GM21619 (cell line): ENCODE measurements around the gene MRPL42.
"Not testable (repeated sequence)": the region's sequence is repeated elsewhere in the genome, so short reads cannot be mapped to it uniquely, and the experiment has no call there.

ENCODE experiments used
- ATAC-seq: cut with Tn5 transposase; IDR thresholded peaks from one replicate; pipeline ENCODE4 v1.9.1; 2021; ENCODE audit not compliant: unreplicated experiment

The MRPL42 gene

DNA sequence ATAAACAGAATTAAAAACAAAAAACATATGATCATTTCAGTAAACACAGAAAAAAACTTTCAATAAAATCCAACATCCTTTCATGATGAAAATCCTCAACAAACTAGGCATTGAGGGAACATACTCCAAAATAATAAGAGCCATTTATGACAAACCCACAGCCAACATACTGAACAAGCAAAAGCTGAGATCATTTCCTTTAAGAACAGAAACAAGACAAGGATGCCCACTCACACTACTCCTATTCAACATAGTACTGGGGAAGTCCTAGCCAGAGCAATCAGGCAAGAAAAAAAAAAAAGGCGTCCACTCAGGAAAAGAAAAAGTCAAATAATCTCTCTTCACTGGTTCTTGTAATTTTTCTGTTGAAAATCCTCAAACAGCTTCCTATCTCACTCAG lies 30.1 kb downstream of the MRPL42 start:
- no peak for ATAC-seq

DNA sequence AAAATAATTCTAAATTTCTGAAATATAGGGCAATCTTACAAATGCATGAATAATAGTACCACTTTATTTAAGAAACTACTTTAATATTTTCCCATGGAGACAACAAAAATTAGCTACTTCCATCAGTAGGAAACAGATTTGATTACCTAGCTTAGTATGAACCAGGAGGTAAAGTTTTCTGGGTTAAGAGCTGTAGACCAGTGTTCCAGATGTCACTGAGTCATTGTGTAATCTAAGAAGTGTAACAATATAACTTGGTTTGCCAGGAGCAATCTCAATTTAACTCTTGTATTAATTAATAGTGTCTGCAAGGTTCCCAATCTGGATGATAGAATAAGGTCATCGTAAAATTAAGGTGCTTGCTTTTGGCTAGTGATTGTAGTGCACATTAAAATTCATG lies 31.5 kb downstream of the MRPL42 start:
- ATAC-seq: not testable (repeated sequence)

DNA sequence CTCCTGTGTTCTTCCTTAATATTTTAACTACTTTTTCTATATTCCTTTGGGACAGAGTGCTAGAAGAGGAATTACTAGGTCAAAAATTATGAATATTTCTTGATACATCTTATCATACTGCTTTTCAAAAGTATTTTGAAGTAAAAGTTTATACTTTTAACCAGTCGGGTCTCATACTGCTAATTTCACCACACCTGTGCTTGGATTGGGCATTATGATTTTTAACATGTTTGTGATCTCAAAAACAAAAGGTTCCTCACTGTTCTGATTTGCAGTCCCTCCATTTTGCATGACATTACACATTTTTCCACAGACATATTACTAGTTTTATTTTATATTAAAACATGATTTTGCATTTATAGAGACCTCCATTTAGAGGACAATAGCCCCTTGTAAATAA lies 32.9 kb downstream of the MRPL42 start:
- ATAC-seq: no peak

DNA sequence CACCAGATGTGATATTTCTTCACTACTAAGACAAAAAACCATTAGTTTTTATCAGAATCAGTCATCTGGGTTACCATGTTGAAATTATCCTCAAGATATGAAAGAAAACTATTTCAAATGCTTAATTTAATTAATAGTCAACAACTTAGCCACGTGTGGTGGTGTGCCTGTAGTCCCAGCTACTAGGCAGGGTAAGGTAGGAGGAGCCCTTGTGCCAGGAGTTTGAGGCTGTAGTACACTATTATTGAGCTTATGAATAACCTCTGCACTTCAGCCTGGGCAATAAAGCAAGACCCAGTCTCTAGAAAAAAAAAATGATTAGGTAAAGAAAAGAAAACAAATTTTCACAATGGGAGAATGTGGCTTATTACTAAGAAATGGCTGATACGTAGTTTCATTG lies 33.4 kb downstream of the MRPL42 start:
- ATAC-seq: no peak

DNA sequence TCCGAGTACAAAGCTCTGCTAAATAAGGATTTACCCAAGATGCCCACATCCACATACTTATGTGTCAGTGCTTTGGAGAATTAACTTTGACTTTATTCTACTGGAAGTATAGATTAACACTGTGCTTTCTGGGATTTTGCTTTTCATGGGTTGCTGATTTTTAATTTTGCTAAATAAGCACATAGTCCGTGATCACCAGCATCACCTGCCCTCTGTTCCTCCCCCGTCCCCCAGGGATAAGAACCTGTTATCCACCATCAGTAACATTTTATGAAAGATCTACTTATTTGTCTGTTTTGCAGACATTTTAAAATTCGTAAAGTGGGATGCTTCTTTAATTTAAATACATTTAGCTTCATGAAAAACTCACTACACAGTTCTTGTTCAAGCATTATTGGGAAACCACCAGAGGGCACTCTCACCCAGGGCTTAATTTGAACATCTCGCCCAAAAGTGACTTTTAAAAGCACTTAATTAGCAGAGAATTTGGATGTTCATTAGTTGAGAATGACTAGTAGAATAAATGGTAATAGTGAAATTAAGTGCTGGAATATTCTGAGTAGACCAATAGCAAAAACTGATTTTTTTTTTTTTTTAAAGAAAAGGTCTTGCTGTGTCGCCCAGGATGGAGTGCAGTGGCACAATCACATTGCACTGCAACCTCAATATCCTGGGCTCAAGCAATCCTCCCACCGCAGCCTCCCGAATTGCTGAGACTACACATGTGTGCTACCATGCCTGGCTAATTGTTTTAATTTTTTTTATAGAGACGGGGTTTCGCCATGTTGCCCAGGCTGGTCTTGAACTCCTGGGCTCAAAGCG lies 35.7 kb downstream of the MRPL42 start:
- ATAC-seq: no peak

DNA sequence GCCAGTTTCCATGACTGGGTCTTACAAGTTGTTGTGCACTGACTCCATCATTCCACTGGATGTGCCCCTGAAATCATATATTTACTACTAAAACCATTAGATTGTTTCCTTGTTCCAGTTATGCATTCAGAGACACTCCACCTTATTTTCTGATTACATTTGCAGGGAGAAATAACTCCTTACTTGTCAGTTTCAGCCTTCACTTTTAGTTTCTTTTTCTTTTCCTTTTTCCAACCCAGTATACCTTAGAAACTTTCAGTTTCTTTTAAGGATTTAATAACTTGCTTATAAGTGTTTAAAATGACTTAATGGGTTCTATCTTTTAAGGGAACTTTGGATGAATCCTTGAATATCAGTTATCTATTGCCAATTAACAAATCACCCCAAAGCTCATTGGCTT lies 39.9 kb downstream of the MRPL42 start:
- ATAC-seq: no peak

DNA sequence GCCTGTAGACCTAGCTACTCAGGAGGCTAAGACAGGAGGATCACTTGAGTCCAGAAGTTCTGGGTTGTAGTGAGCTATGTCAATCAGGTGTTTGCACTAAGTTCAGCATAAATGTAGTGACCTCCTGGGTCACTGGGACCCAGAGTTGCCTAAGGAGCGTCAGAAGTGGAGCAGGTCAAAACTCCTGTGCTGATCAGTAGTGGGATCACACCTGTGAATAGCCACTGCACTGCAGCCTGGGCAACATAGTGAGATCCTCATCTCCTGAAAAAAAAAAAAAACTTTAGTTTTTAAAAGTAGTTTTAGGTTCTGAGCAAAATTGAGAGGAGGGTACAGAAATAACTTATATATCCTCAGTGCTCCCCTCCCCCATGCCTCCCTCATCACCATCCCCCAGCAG lies 42.2 kb downstream of the MRPL42 start:
- ATAC-seq: no peak

DNA sequence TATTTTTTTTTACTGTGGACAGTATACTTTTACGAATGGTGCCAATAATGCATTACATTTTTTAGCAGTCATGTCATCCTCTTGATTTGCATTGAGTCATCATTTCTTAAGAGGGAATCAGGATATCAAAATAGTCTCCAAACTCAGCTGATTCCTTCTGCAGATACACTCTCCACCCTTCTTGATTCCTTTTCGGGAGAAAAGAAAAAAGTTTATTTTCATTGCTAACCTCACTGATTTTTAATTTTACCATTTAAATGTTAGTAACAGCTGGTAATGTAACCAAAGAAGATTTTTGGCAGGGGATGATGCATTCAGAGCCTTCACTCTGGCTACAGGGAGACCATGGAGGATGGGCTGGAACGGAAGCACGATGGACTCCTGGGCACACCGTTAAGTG lies 47.5 kb downstream of the MRPL42 start:
- no peak for ATAC-seq

DNA sequence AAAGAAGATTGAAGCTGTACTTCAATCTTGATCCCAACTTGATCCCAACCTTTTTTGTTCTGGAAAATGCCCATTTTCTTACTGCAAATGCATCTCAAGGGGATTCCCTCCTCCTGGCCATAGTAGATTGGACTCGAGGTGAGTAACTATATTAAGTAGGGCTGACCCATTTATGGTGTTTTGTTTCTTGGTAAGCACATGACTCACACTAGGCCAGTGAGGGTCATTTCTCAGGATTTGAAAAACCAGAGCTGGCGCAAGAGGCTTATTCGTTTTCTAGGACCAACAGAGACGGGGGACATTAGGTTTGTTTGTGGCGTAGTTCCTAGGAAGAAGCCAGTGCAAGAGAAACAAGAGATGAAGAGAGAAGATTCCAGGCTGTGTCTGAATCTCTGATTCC lies 51.4 kb downstream of the MRPL42 start:
- no peak for ATAC-seq

DNA sequence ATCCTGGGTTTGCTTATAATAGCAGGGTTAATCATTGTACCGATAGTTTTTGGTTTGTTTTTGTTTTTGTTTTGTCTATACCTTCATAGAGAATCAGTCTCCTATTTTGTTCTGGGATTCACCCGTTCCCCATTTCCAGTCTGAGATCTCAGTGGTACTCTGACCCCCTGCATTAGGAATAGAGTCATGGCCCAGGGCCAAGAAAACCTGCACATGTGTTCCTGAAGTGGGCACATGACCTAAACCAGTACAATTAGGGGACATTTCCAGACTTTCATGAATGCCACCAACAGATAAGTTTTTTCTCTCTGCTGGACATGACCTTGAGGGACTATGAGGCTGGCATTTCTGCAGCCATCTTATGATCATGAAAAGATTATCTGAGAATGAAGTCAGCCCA lies 52.5 kb downstream of the MRPL42 start:
- no peak for ATAC-seq

DNA sequence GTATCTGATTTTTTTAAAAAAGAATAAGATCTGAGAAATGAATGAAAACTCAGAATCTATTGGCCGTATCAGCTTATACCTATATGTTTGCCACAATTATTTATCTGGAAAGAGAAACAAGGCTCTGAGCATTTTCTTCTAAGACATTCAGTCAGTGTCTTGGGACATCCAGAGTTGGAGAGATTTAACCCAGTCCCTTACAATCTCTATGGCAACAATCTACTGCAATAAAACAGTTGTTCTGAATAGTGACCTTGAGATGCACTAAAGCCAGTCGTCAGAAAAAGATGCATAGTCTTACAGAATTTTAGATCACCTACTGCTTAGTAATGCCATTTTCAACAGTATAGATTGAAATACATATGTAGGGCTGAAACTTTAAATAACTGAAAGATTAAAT lies 53.1 kb downstream of the MRPL42 start:
- no peak for ATAC-seq

DNA sequence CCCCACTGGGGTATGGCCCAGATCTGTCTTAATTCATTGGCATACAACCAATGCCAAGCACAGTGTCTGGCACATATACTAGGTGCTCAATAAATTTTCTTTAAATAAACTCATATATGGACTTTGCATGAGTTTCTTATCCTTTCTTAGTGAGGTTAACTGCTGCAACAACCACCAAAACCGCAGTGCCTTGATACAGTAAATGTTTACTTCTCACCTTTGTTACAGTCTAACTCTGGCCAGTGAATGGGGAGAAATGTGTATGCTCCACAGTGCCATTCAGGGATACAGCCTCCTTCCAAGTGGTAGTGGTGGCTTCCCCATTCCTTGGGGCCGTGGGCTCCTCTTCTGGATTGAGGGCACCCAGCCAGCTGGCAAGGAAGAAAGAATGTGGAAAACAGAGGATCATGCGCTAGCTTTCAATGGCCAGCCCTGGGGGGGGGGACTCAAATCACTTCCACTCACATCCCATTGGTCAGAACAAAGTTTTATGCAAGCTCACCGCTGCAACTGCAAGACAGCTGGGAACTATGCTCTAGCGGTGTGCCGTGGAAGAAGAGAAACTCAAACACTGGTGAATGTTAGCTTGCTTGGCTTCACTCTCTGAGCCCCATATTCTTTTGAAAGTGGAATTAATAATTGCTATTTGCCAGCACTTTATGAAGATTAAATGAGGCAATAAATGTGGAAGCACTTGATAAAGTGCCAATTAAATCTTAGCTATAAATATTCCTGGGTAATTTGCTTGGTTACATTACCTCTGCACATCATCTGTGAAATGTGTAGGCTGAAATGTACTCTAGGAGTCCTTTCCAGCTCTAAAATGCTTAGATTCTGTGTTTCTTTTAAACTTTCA lies 54.1 kb downstream of the MRPL42 start:
- no peak for ATAC-seq

DNA sequence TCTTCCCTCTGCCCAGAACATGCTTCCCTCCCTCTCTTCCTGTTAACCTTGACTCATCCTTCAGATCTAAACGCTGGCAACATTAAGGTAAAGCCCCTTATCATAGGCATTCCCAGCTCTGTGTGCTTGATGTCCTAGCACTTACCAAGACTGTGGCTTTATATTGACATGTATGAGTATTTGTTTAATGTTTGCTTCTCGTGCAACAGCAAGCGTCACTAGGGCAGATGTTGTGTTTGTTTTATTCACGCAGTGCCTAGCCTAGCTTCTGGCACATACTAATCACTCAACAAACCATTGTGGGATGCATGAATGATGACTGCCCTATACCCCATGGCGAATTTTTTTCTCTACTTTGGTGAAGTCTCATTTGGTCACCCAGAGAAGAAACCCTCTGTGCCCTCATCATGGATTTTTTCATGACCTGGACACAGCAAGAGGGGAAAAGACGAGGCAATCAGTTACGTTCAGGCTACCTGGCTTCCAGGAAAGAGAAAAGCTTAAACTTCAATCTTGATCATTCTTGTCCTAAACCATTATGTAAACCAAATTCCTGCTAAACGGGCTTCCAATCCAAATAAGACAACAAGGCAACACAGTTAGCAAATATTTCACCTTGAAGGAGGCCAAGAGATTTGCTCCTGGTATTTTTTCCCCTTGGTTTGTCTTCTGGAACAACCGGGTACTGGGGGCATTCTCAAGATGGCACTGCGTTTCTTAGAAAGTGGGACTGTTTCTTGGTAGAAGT lies 57.2 kb downstream of the MRPL42 start:
- no peak for ATAC-seq

DNA sequence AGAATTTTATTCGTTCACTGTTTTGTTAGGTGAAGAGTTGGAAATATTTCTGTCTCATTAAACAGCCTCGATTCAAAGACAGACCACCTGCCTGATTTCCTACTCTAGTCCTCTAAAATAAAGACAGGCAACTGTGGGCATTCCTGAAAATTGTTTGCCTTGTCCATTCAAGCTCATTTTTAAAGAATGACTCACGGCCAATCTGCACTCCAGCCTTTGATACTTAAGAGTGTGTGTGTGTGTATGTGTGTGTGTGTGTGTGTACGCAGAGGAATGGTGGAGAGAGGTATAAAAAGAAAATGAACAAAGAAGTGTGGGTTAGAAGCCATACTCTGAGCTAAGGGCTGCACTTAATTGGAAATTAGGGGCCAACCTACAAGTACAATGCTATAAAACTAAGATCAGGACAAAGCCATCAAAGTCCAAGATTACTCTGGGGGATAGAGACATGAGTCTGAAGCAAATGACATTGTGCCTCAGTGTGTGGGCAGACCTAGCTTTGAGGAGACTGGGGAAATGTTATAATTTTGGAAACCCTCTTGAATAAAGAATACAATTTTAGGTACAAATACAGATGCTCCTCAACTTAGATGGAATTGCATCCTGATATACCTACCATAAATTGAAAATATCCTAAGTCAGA lies 59.6 kb downstream of the MRPL42 start:
- ATAC-seq: no peak

DNA sequence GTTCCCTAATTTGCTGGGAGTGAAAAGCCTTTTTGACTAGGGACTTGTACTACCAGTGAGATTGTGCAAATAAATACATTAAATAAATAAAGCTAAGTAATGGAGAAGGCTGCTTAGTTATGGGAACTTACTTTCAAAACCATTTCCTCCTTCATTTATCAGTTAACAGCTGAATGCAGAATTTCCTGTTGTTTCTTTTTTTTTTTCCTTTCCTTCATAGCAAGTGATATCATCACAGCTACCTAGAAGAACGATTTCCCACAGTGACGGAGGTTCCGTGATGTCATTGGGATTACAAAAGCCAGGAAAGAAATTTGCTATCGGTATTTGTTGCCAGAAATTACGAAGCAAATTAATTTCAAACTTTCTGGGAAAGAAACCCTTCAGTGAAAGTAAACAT lies 63.0 kb downstream of the MRPL42 start:
- no peak for ATAC-seq

DNA sequence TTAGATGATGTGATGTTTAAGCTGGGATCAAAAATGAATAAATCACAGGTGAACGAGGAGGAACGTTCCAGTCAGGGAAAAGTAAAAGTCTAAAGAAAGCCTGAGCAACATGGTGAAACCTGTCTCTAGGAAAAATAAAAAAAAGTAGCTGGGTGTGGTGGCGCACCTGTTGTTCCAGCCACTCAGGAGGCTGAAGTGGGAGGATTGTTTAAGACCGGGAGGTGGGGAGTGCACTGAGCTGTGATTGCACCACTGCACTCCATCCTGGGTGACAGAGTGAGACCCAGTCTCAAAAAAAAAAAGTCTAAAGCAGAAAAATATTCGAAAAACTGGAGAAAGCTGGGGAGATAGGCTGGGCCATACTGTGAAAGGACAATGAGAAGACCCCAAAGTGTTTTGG lies 66.0 kb downstream of the MRPL42 start:
- no peak for ATAC-seq

DNA sequence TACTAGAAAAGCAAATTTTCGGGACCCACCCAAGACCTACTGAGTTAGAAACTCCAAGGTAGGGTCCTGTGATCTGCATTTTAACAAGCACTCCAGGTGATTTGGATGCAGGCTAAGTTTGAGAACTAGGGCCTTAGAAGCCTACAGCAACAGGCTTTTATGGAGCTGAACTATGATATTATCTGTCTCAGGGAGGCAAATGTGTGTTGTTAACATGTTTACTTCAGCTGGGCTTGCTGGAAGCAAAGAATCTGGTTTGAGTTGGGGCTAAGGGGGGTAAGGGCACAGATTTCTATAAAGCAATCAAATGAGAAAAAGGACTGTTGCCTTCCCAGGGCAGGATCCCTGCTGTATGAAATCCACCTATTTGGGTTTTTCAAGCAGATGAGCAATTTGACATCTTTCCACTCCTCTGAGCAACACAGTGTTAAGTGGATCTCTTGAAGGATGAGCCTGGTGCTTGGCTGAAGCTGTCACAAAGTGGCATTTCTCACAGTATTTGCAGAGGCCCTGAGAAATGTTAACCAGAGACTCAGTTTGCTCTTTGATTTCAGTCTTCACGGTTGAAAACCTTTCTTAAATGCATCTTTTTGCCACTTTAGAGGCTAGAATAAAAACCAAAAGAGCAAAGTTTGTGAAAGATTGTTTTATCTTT lies 68.9 kb downstream of the MRPL42 start:
- ATAC-seq: peak; percentile 27

DNA sequence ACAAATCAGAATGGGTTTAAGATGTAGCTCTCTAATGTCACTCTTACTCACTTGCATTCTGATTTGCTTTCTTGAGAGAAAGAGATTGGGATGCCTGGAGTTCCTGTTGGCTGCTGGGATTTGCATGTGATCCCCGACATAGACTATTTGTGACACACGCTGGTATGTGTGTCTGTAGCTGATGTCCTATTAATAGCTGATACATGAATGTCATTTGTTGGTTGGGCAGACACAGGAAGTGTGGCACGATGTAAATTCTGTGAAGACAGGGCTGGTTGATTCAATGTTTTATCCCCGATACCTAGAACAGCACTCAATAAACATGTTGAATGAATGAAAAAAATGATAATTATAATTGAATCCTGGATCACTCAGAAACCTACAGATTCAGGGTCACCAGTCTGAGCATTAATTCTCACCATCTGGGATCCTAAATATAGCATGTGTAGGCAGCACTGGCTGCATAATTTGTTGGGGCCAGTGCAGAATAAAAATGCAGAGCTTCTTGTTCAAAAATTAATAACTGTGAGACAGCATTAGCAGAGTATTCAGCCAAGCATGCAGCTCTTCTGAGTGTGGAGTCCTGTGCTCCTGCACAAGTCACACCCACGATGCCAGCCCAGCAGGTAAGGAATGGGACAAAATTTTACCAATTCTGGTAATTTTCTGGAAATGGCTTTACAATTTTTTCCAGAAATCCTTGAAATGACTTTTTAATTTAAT lies 69.6 kb downstream of the MRPL42 start:
- ATAC-seq: peak; percentile 91

DNA sequence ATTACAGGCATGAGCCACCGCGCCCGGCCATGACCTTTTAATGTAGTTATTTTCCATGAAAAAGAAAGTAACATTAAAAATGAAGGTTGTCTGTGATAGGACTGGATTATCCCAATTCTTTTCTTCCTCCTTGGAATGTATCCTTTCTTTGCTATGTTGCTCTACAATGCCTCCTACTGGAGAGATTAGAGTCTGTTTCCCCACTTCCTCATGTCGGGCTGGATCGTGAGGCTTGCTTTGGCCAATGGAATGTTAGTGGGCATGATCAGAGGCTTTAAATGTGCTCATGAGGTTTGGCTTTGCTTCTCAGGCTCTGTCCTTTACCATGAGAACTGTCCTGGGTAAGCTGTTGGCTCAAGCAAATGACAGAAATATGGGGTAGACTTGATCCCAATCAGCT lies 70.5 kb downstream of the MRPL42 start:
- no peak for ATAC-seq

DNA sequence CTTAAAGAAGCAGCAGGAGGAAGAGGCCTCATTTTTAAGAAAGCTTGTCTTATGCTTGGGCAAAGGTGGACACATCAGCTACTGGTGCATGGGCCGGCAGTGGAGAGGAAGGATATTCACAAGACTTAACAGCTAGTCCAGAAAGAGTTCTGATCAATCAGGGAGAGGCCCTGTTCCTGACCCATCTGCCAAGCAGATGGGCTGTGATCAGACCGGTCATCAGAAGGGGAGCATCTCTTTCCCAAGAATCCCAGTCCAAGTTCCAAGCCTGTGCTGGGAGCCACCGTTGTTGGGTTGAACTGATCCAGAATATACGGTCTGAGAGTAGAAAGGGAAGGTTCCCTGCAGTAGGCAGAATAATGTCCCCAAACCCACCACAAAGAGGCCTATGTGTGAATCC lies 72.5 kb downstream of the MRPL42 start:
- ATAC-seq: no peak
